Naive thymus-derived CD4-positive, alpha-beta T cell (primary cell): ENCODE results near the gene SLCO2A1. TPM values are rescaled to one million over a fixed set of nuclear protein-coding genes. Genes with fewer than 3 reads are reported as not detected.

Source experiments
- ATAC-seq: fragments of 150-1000 bp; cut with Tn5 transposase; 2 replicates; pipeline ENCODE4 v1.10.0; 2021; ENCODE audit warnings: mild to moderate bottlenecking, moderate library complexity
- CTCF ChIA-PET: fragments of 350-600 bp; sonication (Branson Sonifier 250); formaldehyde crosslinking; loops from one replicate; lab custom pipeline; 2021; ENCODE audit warnings: antibody characterized with exemption; lab: Charles Lee
- POLR2A ChIA-PET: fragments of 350-600 bp; sonication (Branson Sonifier 250); formaldehyde crosslinking; loops from one replicate; lab custom pipeline; 2021; ENCODE audit warnings: antibody characterized with exemption, inconsistent platforms; lab: Charles Lee
- DNase-seq, 9 donors: peaks; one replicate each; pipeline versions ENCODE4 v3.0.0 to v3.0.0-alpha.2; 2020 to 2022; ENCODE audit warnings: mixed read lengths in 1 of 9
- H3K27ac ChIP-seq: one replicate; pipeline ENCODE4 v1.7.0; 2013; ENCODE audit warnings: mild to moderate bottlenecking, low read depth, low read length, moderate library complexity
- H3K27me3 ChIP-seq, 2 donors: one replicate each; pipeline ENCODE4 v1.7.0; 2013; ENCODE audit warnings: low read length in 2 of 2, mild to moderate bottlenecking in 2 of 2, moderate library complexity in 2 of 2; ENCODE audit not compliant: control insufficient read depth in 2 of 2, insufficient read depth in 2 of 2
- H3K36me3 ChIP-seq, 3 experiments: 1 replicate in 2 of 3; 2 replicates in 1 of 3; pipeline ENCODE4 v1.7.0; 2013; ENCODE audit warnings: low read length in 3 of 3, mild to moderate bottlenecking in 3 of 3, moderate library complexity in 1 of 3; ENCODE audit not compliant: insufficient read depth in 3 of 3, control insufficient read depth in 2 of 3
- H3K4me1 ChIP-seq, 2 donors: one replicate each; pipeline ENCODE4 v1.7.0; 2013; ENCODE audit warnings: low read length in 2 of 2, mild to moderate bottlenecking in 2 of 2, moderate library complexity in 1 of 2; ENCODE audit not compliant: control insufficient read depth in 2 of 2, insufficient read depth in 2 of 2
- H3K4me3 ChIP-seq: 2 replicates; pipeline ENCODE4 v1.7.0; 2013; ENCODE audit warnings: mild to moderate bottlenecking, low read length
- H3K9me3 ChIP-seq, 3 experiments: 1 replicate in 2 of 3; 2 replicates in 1 of 3; pipeline ENCODE4 v1.7.0; 2013; ENCODE audit warnings: low read length in 3 of 3; ENCODE audit not compliant: control insufficient read depth in 2 of 3
- H3K27ac Mint-ChIP-seq, 9 donors: one replicate each; pipeline ENCODE4 v1.8.0; 2020 to 2022; ENCODE audit warnings: mixed read lengths in 9 of 9, mild to moderate bottlenecking in 8 of 9, moderate library complexity in 5 of 9, inconsistent platforms in 2 of 9
- H3K27me3 Mint-ChIP-seq, 5 donors: one replicate each; pipeline ENCODE4 v1.8.0; 2021 to 2022; ENCODE audit warnings: mixed read lengths in 5 of 5, mild to moderate bottlenecking in 1 of 5
- H3K36me3 Mint-ChIP-seq, 5 donors: one replicate each; pipeline ENCODE4 v1.8.0; 2020 to 2022; ENCODE audit warnings: mixed read lengths in 5 of 5, mild to moderate bottlenecking in 3 of 5, inconsistent platforms in 1 of 5
- H3K4me1 Mint-ChIP-seq, 7 donors: one replicate each; pipeline ENCODE4 v1.8.0; 2020 to 2022; ENCODE audit warnings: mixed read lengths in 7 of 7, mild to moderate bottlenecking in 3 of 7, inconsistent platforms in 1 of 7
- H3K4me3 Mint-ChIP-seq, 10 donors: one replicate each; pipeline ENCODE4 v1.8.0; 2020 to 2022; ENCODE audit warnings: mild to moderate bottlenecking in 10 of 10, mixed read lengths in 10 of 10, moderate library complexity in 6 of 10, inconsistent platforms in 2 of 10
- H3K9me3 Mint-ChIP-seq, 11 donors: one replicate each; pipeline ENCODE4 v1.8.0; 2020 to 2022; ENCODE audit warnings: mixed read lengths in 11 of 11, mild to moderate bottlenecking in 4 of 11, inconsistent platforms in 1 of 11, moderate library complexity in 1 of 11
- intact Hi-C, 2 donors: fragments of 100-400 bp; cut with micrococcal nuclease; formaldehyde crosslinking; loops; one replicate each; pipeline ENCODE4 v1.15.1; 2023
- polyA plus RNA-seq, 2 donors: library from polyadenylated mRNA; unstranded; fragments of 300-500 nt; fragmentation: Illumina TruSeq; gene quantifications; one replicate each; pipeline ENCODE4 v1.2.3, GENCODE V29; 2021
- total RNA-seq, 6 experiments: library from RNA in 5 of 6; stranded (reverse) in 5 of 6; gene quantifications; 1 replicate in 5 of 6; 2 replicates in 1 of 6; pipeline ENCODE4 v1.2.3 and lab custom pipeline; 2021 to 2026

The SLCO2A1 gene
- total and polyA plus RNA-seq, 7 experiments from 2014 or later = not detected

- DNase-seq = no peak
- peaks cover 0 to 5% (median 0%) of the 10 kb centered on the region in 5 donors for H3K36me3 Mint-ChIP-seq
- Histone ChIP-seq H3K4me3 (no peak overlapping the region), H3K4me1 (no peaks in the 10 kb centered on the region), H3K27me3 (no peaks in the 10 kb centered on the region), H3K36me3 (no peaks in the 10 kb centered on the region), H3K27ac (no peak overlapping the region), H3K9me3 (peaks cover 0 to 9% (median 0%) of the 10 kb centered on the region in 3 experiments)
- peaks cover 0 to 39% (median 10%) of the 10 kb centered on the region in 11 donors for H3K9me3 Mint-ChIP-seq
- ATAC-seq = no peak
- CTCF ChIA-PET = no interaction called here
- intact Hi-C loops = no loop called here
- H3K27ac Mint-ChIP-seq = no peak overlapping the region
- peaks cover 3 to 14% (median 9%) of the 10 kb centered on the region in 5 donors for H3K27me3 Mint-ChIP-seq
- no peak overlapping the region for H3K4me3 Mint-ChIP-seq
- H3K4me1 Mint-ChIP-seq = no peaks in the 10 kb centered on the region
- POLR2A ChIA-PET = no interaction called here
Measured at GRCh38 chr3:134044459-134044858, 14.7 kb upstream of the SLCO2A1 start.

- Histone ChIP-seq H3K4me3 (no peak overlapping the region), H3K27ac (no peak overlapping the region), H3K27me3 (no peaks in the 10 kb centered on the region), H3K4me1 (no peaks in the 10 kb centered on the region), H3K9me3 (peaks cover 0 to 3% (median 0%) of the 10 kb centered on the region in 3 experiments), H3K36me3 (no peaks in the 10 kb centered on the region)
- Mint-ChIP-seq H3K4me3 (no peak overlapping the region), H3K27ac (no peak overlapping the region), H3K9me3 (peaks cover 0 to 22% (median 4%) of the 10 kb centered on the region in 11 donors), H3K27me3 (peaks cover 0 to 18% (median 4%) of the 10 kb centered on the region in 5 donors), H3K4me1 (no peaks in the 10 kb centered on the region), H3K36me3 (no peaks in the 10 kb centered on the region)
- intact Hi-C loops = no loop called here
- ChIA-PET POLR2A (no interaction called here), CTCF (no interaction called here)
- no peak for DNase-seq
- no peak for ATAC-seq
Measured at GRCh38 chr3:134040066-134040465, 10.3 kb upstream of the SLCO2A1 start.

GRCh38 chr3:134039161-134039862, 9.6 kb upstream of the SLCO2A1 start:
- Mint-ChIP-seq H3K27me3 (peaks cover 0 to 21% (median 4%) of the 10 kb centered on the region in 5 donors), H3K27ac (no peak overlapping the region), H3K4me1 (no peaks in the 10 kb centered on the region), H3K9me3 (peaks cover 0 to 15% (median 1%) of the 10 kb centered on the region in 11 donors), H3K4me3 (no peak overlapping the region), H3K36me3 (no peaks in the 10 kb centered on the region)
- Histone ChIP-seq H3K36me3 (no peaks in the 10 kb centered on the region), H3K4me3 (no peak overlapping the region), H3K27me3 (no peaks in the 10 kb centered on the region), H3K4me1 (no peaks in the 10 kb centered on the region), H3K9me3 (no peaks in the 10 kb centered on the region), H3K27ac (no peak overlapping the region)
- DNase-seq (no peak), ATAC-seq (no peak)
- intact Hi-C loops = no loop called here
- POLR2A ChIA-PET = no interaction called here
- CTCF ChIA-PET = no interaction called here

- H3K36me3 Mint-ChIP-seq = no peaks in the 10 kb centered on the region
- Histone ChIP-seq H3K27me3 (no peaks in the 10 kb centered on the region), H3K9me3 (no peaks in the 10 kb centered on the region), H3K27ac (no peak overlapping the region), H3K4me3 (no peak overlapping the region), H3K36me3 (no peaks in the 10 kb centered on the region), H3K4me1 (no peaks in the 10 kb centered on the region)
- no peak for DNase-seq
- H3K9me3 Mint-ChIP-seq = peaks cover 0 to 12% (median 1%) of the 10 kb centered on the region in 11 donors
- ChIA-PET CTCF (no interaction called here), POLR2A (no interaction called here)
- no peak overlapping the region for H3K27ac Mint-ChIP-seq
- H3K4me1 Mint-ChIP-seq = no peaks in the 10 kb centered on the region
- H3K4me3 Mint-ChIP-seq = no peak overlapping the region
- ATAC-seq = no peak
- intact Hi-C loops = no loop called here
- peaks cover 0 to 26% (median 4%) of the 10 kb centered on the region in 5 donors for H3K27me3 Mint-ChIP-seq
Measured at GRCh38 chr3:134038716-134039115, 9.0 kb upstream of the SLCO2A1 start.

GRCh38 chr3:134038071-134038491, 8.4 kb upstream of the SLCO2A1 start:
- intact Hi-C loops = no loop called here
- ChIA-PET CTCF (no interaction called here), POLR2A (no interaction called here)
- H3K36me3 Mint-ChIP-seq = no peaks in the 10 kb centered on the region
- Histone ChIP-seq H3K27ac (no peak overlapping the region), H3K27me3 (no peaks in the 10 kb centered on the region), H3K9me3 (no peaks in the 10 kb centered on the region), H3K4me3 (no peak overlapping the region), H3K36me3 (no peaks in the 10 kb centered on the region), H3K4me1 (no peaks in the 10 kb centered on the region)
- no peak overlapping the region for H3K4me3 Mint-ChIP-seq
- no peak for ATAC-seq
- peaks cover 0 to 10% (median 0%) of the 10 kb centered on the region in 11 donors for H3K9me3 Mint-ChIP-seq
- DNase-seq = no peak
- H3K27ac Mint-ChIP-seq = no peak overlapping the region
- H3K27me3 Mint-ChIP-seq = peaks cover 3 to 31% (median 10%) of the 10 kb centered on the region in 5 donors
- no peaks in the 10 kb centered on the region for H3K4me1 Mint-ChIP-seq

- ChIA-PET CTCF (no interaction called here), POLR2A (no interaction called here)
- Mint-ChIP-seq H3K4me3 (no peak overlapping the region), H3K27ac (no peak overlapping the region), H3K27me3 (peaks cover under 1 to 36% (median 10%) of the 10 kb centered on the region in 5 donors), H3K4me1 (no peaks in the 10 kb centered on the region), H3K9me3 (peaks cover 0 to 9% (median 0%) of the 10 kb centered on the region in 11 donors), H3K36me3 (no peaks in the 10 kb centered on the region)
- H3K9me3 ChIP-seq = no peaks in the 10 kb centered on the region
- H3K4me1 ChIP-seq = no peaks in the 10 kb centered on the region
- H3K27ac ChIP-seq = no peak overlapping the region
- H3K36me3 ChIP-seq = no peaks in the 10 kb centered on the region
- intact Hi-C loops = no loop called here
- no peak for ATAC-seq
- H3K27me3 ChIP-seq = no peaks in the 10 kb centered on the region
- H3K4me3 ChIP-seq = no peak overlapping the region
- DNase-seq = no peak
Measured at GRCh38 chr3:134037168-134037567, 7.4 kb upstream of the SLCO2A1 start.

GRCh38 chr3:134036291-134036690, 6.6 kb upstream of the SLCO2A1 start:
- Mint-ChIP-seq H3K4me1 (no peaks in the 10 kb centered on the region), H3K27me3 (peaks cover 9 to 40% (median 17%) of the 10 kb centered on the region in 5 donors), H3K4me3 (no peak overlapping the region), H3K9me3 (peaks cover 0 to 4% (median 0%) of the 10 kb centered on the region in 11 donors), H3K27ac (no peak overlapping the region), H3K36me3 (no peaks in the 10 kb centered on the region)
- ChIA-PET CTCF (no interaction called here), POLR2A (no interaction called here)
- H3K4me3 ChIP-seq = no peak overlapping the region
- intact Hi-C loops = no loop called here
- H3K27ac ChIP-seq = no peak overlapping the region
- no peaks in the 10 kb centered on the region for H3K27me3 ChIP-seq
- no peaks in the 10 kb centered on the region for H3K36me3 ChIP-seq
- DNase-seq = no peak
- H3K4me1 ChIP-seq = no peaks in the 10 kb centered on the region
- ATAC-seq = no peak
- no peaks in the 10 kb centered on the region for H3K9me3 ChIP-seq
